HepG2 (cell line): ENCODE results near the gene MAVS. TPM values are rescaled to one million over a fixed set of nuclear protein-coding genes. Genes with fewer than 3 reads are reported as not detected.

Experiments
- CBX2 ChIP-seq, 2 experiments: fragments of 200-600 bp in 1 of 2; sonication (generic); formaldehyde crosslinking in 1 of 2; IDR thresholded peaks; 2 replicates each; pipeline versions ENCODE4 v1.7.0 to v1.8.1; 2018 to 2022; ENCODE audit warnings: low read depth in 2 of 2, low read length in 1 of 2, mild to moderate bottlenecking in 1 of 2, missing genetic modification reagents in 1 of 2
- ELF1 ChIP-seq: sonication (generic); formaldehyde crosslinking; IDR thresholded peaks from 2 replicates; pipeline ENCODE4 v1.4.0; 2020; ENCODE audit warnings: missing genetic modification reagents
- GTF3A ChIP-seq: sonication (generic); formaldehyde crosslinking; conservative IDR thresholded peaks from 2 replicates; pipeline ENCODE4 v1.4.0; 2020; ENCODE audit warnings: mild to moderate bottlenecking, missing genetic modification reagents
- HHEX ChIP-seq: IDR thresholded peaks from 2 replicates; pipeline ENCODE4 v1.6.1; 2016; ENCODE audit warnings: control low read depth
- HNRNPK ChIP-seq: fragments of 200-400 bp; formaldehyde crosslinking; IDR thresholded peaks from 2 replicates; pipeline ENCODE4 v1.6.1; 2018; ENCODE audit warnings: low read length, low read depth, moderate library complexity, mild to moderate bottlenecking; ENCODE audit not compliant: poor library complexity, severe bottlenecking
- ISL2 ChIP-seq: sonication (generic); formaldehyde crosslinking; IDR thresholded peaks from 2 replicates; pipeline ENCODE4 v1.5.0; 2020; ENCODE audit warnings: missing genetic modification reagents
- MTA1 ChIP-seq: sonication (generic); formaldehyde crosslinking; IDR thresholded peaks from 2 replicates; pipeline ENCODE4 v1.4.0; 2020; ENCODE audit warnings: missing genetic modification reagents, mild to moderate bottlenecking, borderline replicate concordance
- NCOR1 ChIP-seq: fragments of 200-600 bp; sonication (generic); IDR thresholded peaks from 2 replicates; pipeline ENCODE4 v1.7.0; 2017; ENCODE audit warnings: antibody characterized with exemption, low read length, borderline replicate concordance
- NFE2 ChIP-seq: sonication (generic); formaldehyde crosslinking; IDR thresholded peaks from 2 replicates; pipeline ENCODE4 v1.4.0; 2020; ENCODE audit warnings: missing genetic modification reagents
- POLR2AphosphoS2 ChIP-seq: IDR thresholded peaks from 2 replicates; pipeline ENCODE4 v1.6.1; 2011; ENCODE audit warnings: low read depth, low read length, improper control_type of control experiment
- SNAPC2 ChIP-seq: sonication (generic); formaldehyde crosslinking; IDR thresholded peaks from 2 replicates; pipeline ENCODE4 v1.8.1; 2022; ENCODE audit warnings: mild to moderate bottlenecking, missing genetic modification reagents
- ZFP1 ChIP-seq: IDR thresholded peaks from 2 replicates; pipeline ENCODE4 v1.6.1; 2016
- ZFP37 ChIP-seq: sonication (generic); formaldehyde crosslinking; IDR thresholded peaks from 2 replicates; pipeline ENCODE4 v1.4.0; 2020; ENCODE audit warnings: missing genetic modification reagents, borderline replicate concordance
- ZNF224 ChIP-seq: sonication (generic); formaldehyde crosslinking; IDR thresholded peaks from 2 replicates; pipeline ENCODE4 v1.5.0; 2020; ENCODE audit warnings: mild to moderate bottlenecking, missing genetic modification reagents
- ZNF558 ChIP-seq: sonication (generic); formaldehyde crosslinking; IDR thresholded peaks from 2 replicates; pipeline ENCODE4 v1.9.0; 2022; ENCODE audit warnings: mild to moderate bottlenecking, missing genetic modification reagents, borderline replicate concordance
- ZNF563 ChIP-seq: sonication (generic); formaldehyde crosslinking; IDR thresholded peaks from 2 replicates; pipeline ENCODE4 v1.8.0; 2022; ENCODE audit warnings: mild to moderate bottlenecking, moderate library complexity, missing genetic modification reagents
- ZNF619 ChIP-seq: sonication (generic); formaldehyde crosslinking; IDR thresholded peaks from 2 replicates; pipeline ENCODE4 v1.4.0; 2020; ENCODE audit warnings: mild to moderate bottlenecking, missing genetic modification reagents
- polyA plus RNA-seq, 8 experiments: library from polyadenylated mRNA; depleted of rRNA in 3 of 8; stranded (reverse) in 7 of 8; unstranded in 1 of 8; fragments of >200 nt; fragmentation: Illumina TruSeq in 4 of 8; extraction: Trizol in 4 of 8; gene quantifications; 2 replicates each; pipeline versions ENCODE4 v1.2.1 to v1.2.3, GENCODE V29; 2011 to 2016; ENCODE audit warnings: low read depth in 4 of 8, missing spikeins in 1 of 8, mixed read lengths in 1 of 8; ENCODE audit not compliant: insufficient read depth in 1 of 8
- total RNA-seq, 5 experiments: library from RNA; depleted of rRNA; stranded (reverse); fragments of >200 nt; fragmentation: Illumina TruSeq; extraction: Trizol; gene quantifications; 2 replicates each; pipeline ENCODE4 v1.2.3, GENCODE V29; 2016; ENCODE audit warnings: low read depth in 1 of 5
- TF ChIP-seq, protein P1 (sequence below): sonication (generic); formaldehyde crosslinking; IDR thresholded peaks from 2 replicates; pipeline ENCODE4 v1.5.1; 2020; ENCODE audit warnings: mild to moderate bottlenecking, missing genetic modification reagents, moderate library complexity
- TF ChIP-seq, protein P2 (sequence below): sonication (generic); formaldehyde crosslinking; IDR thresholded peaks from 2 replicates; pipeline ENCODE4 v1.5.0; 2020; ENCODE audit warnings: missing genetic modification reagents, mild to moderate bottlenecking, borderline replicate concordance
- TF ChIP-seq, protein P3 (sequence below): sonication (generic); formaldehyde crosslinking; IDR thresholded peaks from 2 replicates; pipeline ENCODE4 v1.5.0; 2020; ENCODE audit warnings: mild to moderate bottlenecking, missing genetic modification reagents, moderate library complexity
- TF ChIP-seq, protein P4 (sequence below): sonication (generic); formaldehyde crosslinking; IDR thresholded peaks from 2 replicates; pipeline ENCODE4 v1.5.0; 2020; ENCODE audit warnings: missing genetic modification reagents

Gene MAVS
- total and polyA plus RNA-seq, 2 of the 13 experiments (the other 11 are each of a cell fraction or from before 2014, with no cell fraction given) = 27.3 to 36.6 TPM

DNA sequence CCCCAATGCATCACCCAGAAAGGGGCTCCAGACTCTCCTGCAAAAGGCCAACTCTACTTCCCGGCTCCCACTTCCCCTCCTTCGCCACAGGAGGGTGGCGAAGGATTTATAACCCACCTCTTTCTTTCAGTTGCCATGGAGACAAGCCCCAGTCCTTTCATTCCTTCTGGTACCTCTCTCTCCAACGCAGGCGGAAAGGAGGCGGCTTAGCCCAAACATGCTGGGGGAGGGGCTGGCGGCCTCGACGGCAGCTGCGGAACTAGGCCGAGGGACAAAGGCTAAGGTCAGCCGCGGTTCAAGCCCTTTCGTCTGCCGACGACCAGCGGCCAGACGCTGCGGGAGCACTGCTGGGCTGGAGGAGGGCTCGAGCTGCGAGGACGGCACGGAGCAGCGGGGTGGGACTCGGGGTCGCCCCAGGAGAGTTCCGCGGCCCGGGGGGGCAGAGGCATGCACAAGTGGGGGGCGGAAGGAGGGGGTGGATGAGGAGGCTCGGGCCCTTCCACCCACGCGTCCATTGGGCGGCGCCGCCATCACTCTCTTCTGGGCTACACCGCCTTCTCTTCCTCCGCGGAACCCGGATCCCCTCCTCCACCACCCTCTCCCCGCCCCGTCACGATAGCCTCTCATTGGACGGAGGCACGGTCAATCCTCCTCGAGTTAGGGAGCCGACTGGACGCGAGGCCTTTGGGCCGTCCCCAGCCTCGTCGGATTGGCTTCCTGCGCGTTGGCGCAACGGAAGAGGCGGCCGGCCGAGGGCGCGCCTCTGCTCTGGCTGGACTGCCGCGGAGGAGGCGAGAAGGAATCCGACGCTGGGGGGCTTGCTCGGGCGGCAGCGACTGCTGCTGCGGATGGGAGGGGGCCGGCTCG, 42.2 kb downstream of the MAVS start, which contains the start of gene PANK2 (continued):
- TF ChIP-seq, protein P1, sequence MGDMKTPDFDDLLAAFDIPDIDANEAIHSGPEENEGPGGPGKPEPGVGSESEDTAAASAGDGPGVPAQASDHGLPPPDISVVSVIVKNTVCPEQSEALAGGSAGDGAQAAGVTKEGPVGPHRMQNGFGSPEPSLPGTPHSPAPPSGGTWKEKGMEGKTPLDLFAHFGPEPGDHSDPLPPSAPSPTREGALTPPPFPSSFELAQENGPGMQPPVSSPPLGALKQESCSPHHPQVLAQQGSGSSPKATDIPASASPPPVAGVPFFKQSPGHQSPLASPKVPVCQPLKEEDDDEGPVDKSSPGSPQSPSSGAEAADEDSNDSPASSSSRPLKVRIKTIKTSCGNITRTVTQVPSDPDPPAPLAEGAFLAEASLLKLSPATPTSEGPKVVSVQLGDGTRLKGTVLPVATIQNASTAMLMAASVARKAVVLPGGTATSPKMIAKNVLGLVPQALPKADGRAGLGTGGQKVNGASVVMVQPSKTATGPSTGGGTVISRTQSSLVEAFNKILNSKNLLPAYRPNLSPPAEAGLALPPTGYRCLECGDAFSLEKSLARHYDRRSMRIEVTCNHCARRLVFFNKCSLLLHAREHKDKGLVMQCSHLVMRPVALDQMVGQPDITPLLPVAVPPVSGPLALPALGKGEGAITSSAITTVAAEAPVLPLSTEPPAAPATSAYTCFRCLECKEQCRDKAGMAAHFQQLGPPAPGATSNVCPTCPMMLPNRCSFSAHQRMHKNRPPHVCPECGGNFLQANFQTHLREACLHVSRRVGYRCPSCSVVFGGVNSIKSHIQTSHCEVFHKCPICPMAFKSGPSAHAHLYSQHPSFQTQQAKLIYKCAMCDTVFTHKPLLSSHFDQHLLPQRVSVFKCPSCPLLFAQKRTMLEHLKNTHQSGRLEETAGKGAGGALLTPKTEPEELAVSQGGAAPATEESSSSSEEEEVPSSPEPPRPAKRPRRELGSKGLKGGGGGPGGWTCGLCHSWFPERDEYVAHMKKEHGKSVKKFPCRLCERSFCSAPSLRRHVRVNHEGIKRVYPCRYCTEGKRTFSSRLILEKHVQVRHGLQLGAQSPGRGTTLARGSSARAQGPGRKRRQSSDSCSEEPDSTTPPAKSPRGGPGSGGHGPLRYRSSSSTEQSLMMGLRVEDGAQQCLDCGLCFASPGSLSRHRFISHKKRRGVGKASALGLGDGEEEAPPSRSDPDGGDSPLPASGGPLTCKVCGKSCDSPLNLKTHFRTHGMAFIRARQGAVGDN (CRISPR knock-in tag) = peak; percentile 97
- TF ChIP-seq ZNF619 (CRISPR knock-in tag) (peak; percentile 20; the same call in 1 of the 2 replicates), SNAPC2 (CRISPR knock-in tag) (peak; percentile 89), POLR2AphosphoS2 (peak; percentile 74), NCOR1 (peak; percentile 60), ZFP37 (CRISPR knock-in tag) (no peak), GTF3A (peak; percentile 92; the same call in 1 of the 2 replicates), HNRNPK (peak; percentile 94), CBX2 (IDR thresholded peaks at IDR 0.05; ENCODE audit: low read depth, low read length) (no peak), CBX2 (CRISPR knock-in tag; IDR thresholded peaks at IDR 0.05; ENCODE audit: low read depth) (peak; percentile 88; the same call in 1 of the 2 replicates), HHEX (CRISPR knock-in tag) (peak; percentile 7; the same call in 1 of the 2 replicates), ZNF563 (CRISPR knock-in tag) (peak; percentile 95), ZNF224 (CRISPR knock-in tag) (0 out of 2 replicates have a peak, but pooled peaks have one; percentile 57), ISL2 (peak; percentile 83), ZFP1 (no peak; the same call in 1 of the 2 replicates), NFE2 (CRISPR knock-in tag) (no peak), ELF1 (CRISPR knock-in tag) (peak; percentile 85), ZNF558 (CRISPR knock-in tag) (peak; percentile 88), MTA1 (peak; percentile 37; the same call in 1 of the 2 replicates)
- TF ChIP-seq, protein P2, sequence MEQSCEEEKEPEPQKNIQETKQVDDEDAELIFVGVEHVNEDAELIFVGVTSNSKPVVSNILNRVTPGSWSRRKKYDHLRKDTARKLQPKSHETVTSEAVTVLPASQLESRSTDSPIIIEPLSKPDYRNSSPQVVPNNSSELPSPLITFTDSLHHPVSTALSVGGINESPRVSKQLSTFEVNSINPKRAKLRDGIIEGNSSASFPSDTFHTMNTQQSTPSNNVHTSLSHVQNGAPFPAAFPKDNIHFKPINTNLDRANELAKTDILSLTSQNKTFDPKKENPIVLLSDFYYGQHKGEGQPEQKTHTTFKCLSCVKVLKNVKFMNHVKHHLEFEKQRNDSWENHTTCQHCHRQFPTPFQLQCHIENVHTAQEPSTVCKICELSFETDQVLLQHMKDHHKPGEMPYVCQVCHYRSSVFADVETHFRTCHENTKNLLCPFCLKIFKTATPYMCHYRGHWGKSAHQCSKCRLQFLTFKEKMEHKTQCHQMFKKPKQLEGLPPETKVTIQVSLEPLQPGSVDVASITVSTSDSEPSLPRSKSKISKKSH (CRISPR knock-in tag) = peak; percentile 85
- TF ChIP-seq, protein P3, sequence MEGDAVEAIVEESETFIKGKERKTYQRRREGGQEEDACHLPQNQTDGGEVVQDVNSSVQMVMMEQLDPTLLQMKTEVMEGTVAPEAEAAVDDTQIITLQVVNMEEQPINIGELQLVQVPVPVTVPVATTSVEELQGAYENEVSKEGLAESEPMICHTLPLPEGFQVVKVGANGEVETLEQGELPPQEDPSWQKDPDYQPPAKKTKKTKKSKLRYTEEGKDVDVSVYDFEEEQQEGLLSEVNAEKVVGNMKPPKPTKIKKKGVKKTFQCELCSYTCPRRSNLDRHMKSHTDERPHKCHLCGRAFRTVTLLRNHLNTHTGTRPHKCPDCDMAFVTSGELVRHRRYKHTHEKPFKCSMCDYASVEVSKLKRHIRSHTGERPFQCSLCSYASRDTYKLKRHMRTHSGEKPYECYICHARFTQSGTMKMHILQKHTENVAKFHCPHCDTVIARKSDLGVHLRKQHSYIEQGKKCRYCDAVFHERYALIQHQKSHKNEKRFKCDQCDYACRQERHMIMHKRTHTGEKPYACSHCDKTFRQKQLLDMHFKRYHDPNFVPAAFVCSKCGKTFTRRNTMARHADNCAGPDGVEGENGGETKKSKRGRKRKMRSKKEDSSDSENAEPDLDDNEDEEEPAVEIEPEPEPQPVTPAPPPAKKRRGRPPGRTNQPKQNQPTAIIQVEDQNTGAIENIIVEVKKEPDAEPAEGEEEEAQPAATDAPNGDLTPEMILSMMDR = peak; percentile 65
- TF ChIP-seq, protein P4, sequence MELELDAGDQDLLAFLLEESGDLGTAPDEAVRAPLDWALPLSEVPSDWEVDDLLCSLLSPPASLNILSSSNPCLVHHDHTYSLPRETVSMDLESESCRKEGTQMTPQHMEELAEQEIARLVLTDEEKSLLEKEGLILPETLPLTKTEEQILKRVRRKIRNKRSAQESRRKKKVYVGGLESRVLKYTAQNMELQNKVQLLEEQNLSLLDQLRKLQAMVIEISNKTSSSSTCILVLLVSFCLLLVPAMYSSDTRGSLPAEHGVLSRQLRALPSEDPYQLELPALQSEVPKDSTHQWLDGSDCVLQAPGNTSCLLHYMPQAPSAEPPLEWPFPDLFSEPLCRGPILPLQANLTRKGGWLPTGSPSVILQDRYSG (CRISPR knock-in tag) = no peak
